Measurements from ENCODE around the gene E2F3.

E2F3 gene

GRCh38 chr6:20433321-20433720, 31.6 kb downstream of the E2F3 start:
- in situ Hi-C loops (cut with HindIII; ENCODE audit: low sequenced_read_pairs): no loop called here

GRCh38 chr6:20433929-20434328, 32.2 kb downstream of the E2F3 start:
- in situ Hi-C loops (cut with HindIII; ENCODE audit: low sequenced_read_pairs): no loop called here

- in situ Hi-C loops (cut with HindIII; ENCODE audit: low sequenced_read_pairs): no loop called here
These were observed 33.1 kb downstream of the E2F3 start for GRCh38 chr6:20434766-20435165.

- in situ Hi-C loops (cut with HindIII; ENCODE audit: low sequenced_read_pairs): no loop called here
These were observed 35.0 kb downstream of the E2F3 start for GRCh38 chr6:20436719-20437118.

- in situ Hi-C loops (cut with HindIII; ENCODE audit: low sequenced_read_pairs): no loop called here
These were observed 36.0 kb downstream of the E2F3 start for GRCh38 chr6:20437639-20438038.

- in situ Hi-C loops (cut with HindIII; ENCODE audit: low sequenced_read_pairs): no loop called here
These were observed 36.9 kb downstream of the E2F3 start for GRCh38 chr6:20438462-20439070.

- in situ Hi-C loops (cut with HindIII; ENCODE audit: low sequenced_read_pairs): no loop called here
These were observed 37.9 kb downstream of the E2F3 start for GRCh38 chr6:20439558-20439957.

- in situ Hi-C loops (cut with HindIII; ENCODE audit: low sequenced_read_pairs): no loop called here
These were observed 38.6 kb downstream of the E2F3 start for GRCh38 chr6:20440296-20440695.

- in situ Hi-C loops (cut with HindIII; ENCODE audit: low sequenced_read_pairs): no loop called here
These were observed 39.6 kb downstream of the E2F3 start for GRCh38 chr6:20441236-20441635.

GRCh38 chr6:20441921-20442320, 40.2 kb downstream of the E2F3 start:
- in situ Hi-C loops (cut with HindIII; ENCODE audit: low sequenced_read_pairs): no loop called here

- in situ Hi-C loops (cut with HindIII; ENCODE audit: low sequenced_read_pairs): no loop called here
These were observed 43.1 kb downstream of the E2F3 start for GRCh38 chr6:20444786-20445271.

- in situ Hi-C loops (cut with HindIII; ENCODE audit: low sequenced_read_pairs): no loop called here
These were observed 45.5 kb downstream of the E2F3 start for GRCh38 chr6:20447157-20447556.

GRCh38 chr6:20447581-20448132, 46.0 kb downstream of the E2F3 start:
- in situ Hi-C loops (cut with HindIII; ENCODE audit: low sequenced_read_pairs): no loop called here

GRCh38 chr6:20448828-20449227, 47.1 kb downstream of the E2F3 start:
- in situ Hi-C loops (cut with HindIII; ENCODE audit: low sequenced_read_pairs): no loop called here

GRCh38 chr6:20454204-20454824, 52.6 kb downstream of the E2F3 start:
- in situ Hi-C loops (cut with HindIII; ENCODE audit: low sequenced_read_pairs): no loop called here

GRCh38 chr6:20455251-20455940, 53.7 kb downstream of the E2F3 start:
- in situ Hi-C loops (cut with HindIII; ENCODE audit: low sequenced_read_pairs): no loop called here

GRCh38 chr6:20458027-20458894, 56.6 kb downstream of the E2F3 start:
- in situ Hi-C loops (cut with HindIII; ENCODE audit: low sequenced_read_pairs): no loop called here

- in situ Hi-C loops (cut with HindIII; ENCODE audit: low sequenced_read_pairs): no loop called here
These were observed 58.0 kb downstream of the E2F3 start for GRCh38 chr6:20459682-20460081.

- in situ Hi-C loops (cut with HindIII; ENCODE audit: low sequenced_read_pairs): no loop called here
These were observed 59.9 kb downstream of the E2F3 start for GRCh38 chr6:20461576-20461975.

- in situ Hi-C loops (cut with HindIII; ENCODE audit: low sequenced_read_pairs): no loop called here
These were observed 61.7 kb downstream of the E2F3 start for GRCh38 chr6:20463396-20463795.

GRCh38 chr6:20464041-20464440, 62.4 kb downstream of the E2F3 start:
- in situ Hi-C loops (cut with HindIII; ENCODE audit: low sequenced_read_pairs): no loop called here
